ENCODE data around the gene DNASE1. TPM values are rescaled to one million over a fixed set of nuclear protein-coding genes. Genes with fewer than 3 reads are reported as not detected.

DNASE1 gene
- total and polyA plus RNA-seq, 8 donors: 10.4 to 128 (median 38.2) TPM

GRCh38 chr16:3642397-3643094, 11.9 kb upstream of the DNASE1 start:
- DNase-seq: peak; percentile 45 to 64
- H3K36me3 ChIP-seq: peaks cover 5 to 36% (median 28%) of the 10 kb centered on the region in 4 donors
- H3K9me3 ChIP-seq: no peaks in the 10 kb centered on the region
- intact Hi-C loops (cut with DNase I; ENCODE audit: low total_unique reads): no loop called here
- 60 to 75% (median 66%) methylated on average over 19 to 21 of the region's 21 CpGs for WGBS, 5 donors
- no peak overlapping the region for H3K4me3 ChIP-seq
- TF ChIP-seq POLR2A (IDR thresholded peaks at IDR 0.05) (no peak), POLR2AphosphoS5 (IDR thresholded peaks at IDR 0.05) (no peak), EP300 (IDR thresholded peaks at IDR 0.05) (no peak), CTCF (IDR thresholded peaks at IDR 0.05) (no peak)
- no peaks in the 10 kb centered on the region for H3K27me3 ChIP-seq
- H3K27ac ChIP-seq: no peak overlapping the region
- H3K4me1 ChIP-seq: peaks cover 10 to 20% (median 15%) of the 10 kb centered on the region in 4 donors

- TF ChIP-seq EP300 (IDR thresholded peaks at IDR 0.05): no peak
- WGBS, 5 donors: 87 to 96% (median 95%) methylated on average over 14 of the region's 14 CpGs
- Histone ChIP-seq H3K4me3 (no peak overlapping the region), H3K36me3 (peaks cover 5 to 36% (median 28%) of the 10 kb centered on the region in 4 donors), H3K27me3 (no peaks in the 10 kb centered on the region), H3K9me3 (no peaks in the 10 kb centered on the region), H3K27ac (no peak overlapping the region), H3K4me1 (peaks cover 9 to 16% (median 13%) of the 10 kb centered on the region in 4 donors)
- DNase-seq: no peak
- intact Hi-C loops (cut with DNase I; ENCODE audit: low total_unique reads): no loop called here
Measured at GRCh38 chr16:3643095-3643730, 11.3 kb upstream of the DNASE1 start.

- DNase-seq: no peak
- H3K27ac ChIP-seq: no peak overlapping the region
- no peaks in the 10 kb centered on the region for H3K9me3 ChIP-seq
- 80 to 92% (median 82%) methylated on average over 6 of the region's 6 CpGs for whole genome bisulfite sequencing, 5 donors
- H3K4me1 ChIP-seq: peaks cover 9 to 16% (median 13%) of the 10 kb centered on the region in 4 donors
- H3K27me3 ChIP-seq: no peaks in the 10 kb centered on the region
- peaks cover 5 to 36% (median 27%) of the 10 kb centered on the region in 4 donors for H3K36me3 ChIP-seq
- no peak overlapping the region for H3K4me3 ChIP-seq
- intact Hi-C loops (cut with DNase I; ENCODE audit: low total_unique reads): no loop called here
- TF ChIP-seq POLR2A (IDR thresholded peaks at IDR 0.05) (no peak), POLR2AphosphoS5 (IDR thresholded peaks at IDR 0.05) (no peak), CTCF (IDR thresholded peaks at IDR 0.05) (no peak), EP300 (IDR thresholded peaks at IDR 0.05) (no peak)
Measured at GRCh38 chr16:3645108-3645503, 9.4 kb upstream of the DNASE1 start.

GRCh38 chr16:3645504-3646347, 8.8 kb upstream of the DNASE1 start:
- peak overlapping the region in 4 of 5 donors; percentile 21 to 47 (median 34) for H3K27ac ChIP-seq

More at GRCh38 chr16:3645504-3646347, 8.8 kb upstream of the DNASE1 start:
- DNase-seq: peak; percentile 17 to 61
- WGBS, 5 donors: 71 to 84% (median 76%) methylated on average over 16 to 19 of the region's 19 CpGs
- no peaks in the 10 kb centered on the region for H3K9me3 ChIP-seq
- H3K36me3 ChIP-seq: peaks cover 3 to 33% (median 24%) of the 10 kb centered on the region in 4 donors
- TF ChIP-seq POLR2A (IDR thresholded peaks at IDR 0.05): no peak
- no peak for TF ChIP-seq EP300 (IDR thresholded peaks at IDR 0.05)
- TF ChIP-seq CTCF (IDR thresholded peaks at IDR 0.05): no peak
- TF ChIP-seq POLR2AphosphoS5 (IDR thresholded peaks at IDR 0.05): no peak
- H3K4me3 ChIP-seq: no peak overlapping the region
- peaks cover 9 to 16% (median 13%) of the 10 kb centered on the region in 4 donors for H3K4me1 ChIP-seq
- intact Hi-C loops (cut with DNase I; ENCODE audit: low total_unique reads): no loop called here
- H3K27me3 ChIP-seq: no peaks in the 10 kb centered on the region

All from stomach (tissue), 9 donors.